NB4 (cell line): ENCODE measurements around the gene KIF16B.

ENCODE experiments used
- POLR2A ChIP-seq: IDR thresholded peaks from 2 replicates; pipeline ENCODE4 v1.6.1; 2011; ENCODE audit warnings: mild to moderate bottlenecking; ENCODE audit not compliant: insufficient read length; ENCODE audit errors: extremely low read depth
- TF ChIP-seq, protein P1 (sequence below): IDR thresholded peaks from one replicate; pipeline ENCODE4 v1.5.1; 2012; ENCODE audit warnings: low read depth, low read length

DNA sequence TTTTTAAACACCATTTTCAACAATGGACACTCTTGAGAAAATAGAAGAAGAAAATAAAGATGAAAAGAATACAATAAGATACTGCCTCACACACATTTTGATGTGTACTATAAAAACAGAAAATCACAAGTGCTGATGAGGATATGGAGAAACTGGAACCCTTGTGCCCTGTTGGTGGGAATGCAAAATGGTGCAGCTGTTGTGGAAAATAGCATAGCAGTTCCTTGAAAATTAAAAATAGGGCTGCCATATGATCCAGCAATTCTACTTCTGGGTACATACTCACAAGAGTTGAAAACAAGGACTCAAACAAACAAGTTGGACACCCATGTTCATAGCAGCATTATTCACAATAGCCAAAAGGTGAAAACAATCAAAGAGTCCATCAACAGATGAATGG is 173.0 kb downstream of the KIF16B start:
- TF ChIP-seq POLR2A = no peak
- TF ChIP-seq, protein P1, sequence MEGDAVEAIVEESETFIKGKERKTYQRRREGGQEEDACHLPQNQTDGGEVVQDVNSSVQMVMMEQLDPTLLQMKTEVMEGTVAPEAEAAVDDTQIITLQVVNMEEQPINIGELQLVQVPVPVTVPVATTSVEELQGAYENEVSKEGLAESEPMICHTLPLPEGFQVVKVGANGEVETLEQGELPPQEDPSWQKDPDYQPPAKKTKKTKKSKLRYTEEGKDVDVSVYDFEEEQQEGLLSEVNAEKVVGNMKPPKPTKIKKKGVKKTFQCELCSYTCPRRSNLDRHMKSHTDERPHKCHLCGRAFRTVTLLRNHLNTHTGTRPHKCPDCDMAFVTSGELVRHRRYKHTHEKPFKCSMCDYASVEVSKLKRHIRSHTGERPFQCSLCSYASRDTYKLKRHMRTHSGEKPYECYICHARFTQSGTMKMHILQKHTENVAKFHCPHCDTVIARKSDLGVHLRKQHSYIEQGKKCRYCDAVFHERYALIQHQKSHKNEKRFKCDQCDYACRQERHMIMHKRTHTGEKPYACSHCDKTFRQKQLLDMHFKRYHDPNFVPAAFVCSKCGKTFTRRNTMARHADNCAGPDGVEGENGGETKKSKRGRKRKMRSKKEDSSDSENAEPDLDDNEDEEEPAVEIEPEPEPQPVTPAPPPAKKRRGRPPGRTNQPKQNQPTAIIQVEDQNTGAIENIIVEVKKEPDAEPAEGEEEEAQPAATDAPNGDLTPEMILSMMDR = no peak
